ENCODE measurements around the gene BCAR1. TPM values are rescaled to one million over a fixed set of nuclear protein-coding genes. Genes with fewer than 3 reads are reported as not detected.

BCAR1 gene
- total RNA-seq, 4 donors from 2014 or later = 14.1 to 34.1 (median 16.1) TPM

GRCh38 chr16:75262800-75263127 is 11.3 kb upstream of the BCAR1 start:
- TF ChIP-seq, protein P1, sequence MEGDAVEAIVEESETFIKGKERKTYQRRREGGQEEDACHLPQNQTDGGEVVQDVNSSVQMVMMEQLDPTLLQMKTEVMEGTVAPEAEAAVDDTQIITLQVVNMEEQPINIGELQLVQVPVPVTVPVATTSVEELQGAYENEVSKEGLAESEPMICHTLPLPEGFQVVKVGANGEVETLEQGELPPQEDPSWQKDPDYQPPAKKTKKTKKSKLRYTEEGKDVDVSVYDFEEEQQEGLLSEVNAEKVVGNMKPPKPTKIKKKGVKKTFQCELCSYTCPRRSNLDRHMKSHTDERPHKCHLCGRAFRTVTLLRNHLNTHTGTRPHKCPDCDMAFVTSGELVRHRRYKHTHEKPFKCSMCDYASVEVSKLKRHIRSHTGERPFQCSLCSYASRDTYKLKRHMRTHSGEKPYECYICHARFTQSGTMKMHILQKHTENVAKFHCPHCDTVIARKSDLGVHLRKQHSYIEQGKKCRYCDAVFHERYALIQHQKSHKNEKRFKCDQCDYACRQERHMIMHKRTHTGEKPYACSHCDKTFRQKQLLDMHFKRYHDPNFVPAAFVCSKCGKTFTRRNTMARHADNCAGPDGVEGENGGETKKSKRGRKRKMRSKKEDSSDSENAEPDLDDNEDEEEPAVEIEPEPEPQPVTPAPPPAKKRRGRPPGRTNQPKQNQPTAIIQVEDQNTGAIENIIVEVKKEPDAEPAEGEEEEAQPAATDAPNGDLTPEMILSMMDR (IDR thresholded peaks at IDR 0.05; ENCODE audit: low read depth) = no peak

- TF ChIP-seq, protein P1 (IDR thresholded peaks at IDR 0.05; ENCODE audit: low read depth) = no peak
Observed at GRCh38 chr16:75262104-75262799, 10.8 kb upstream of the BCAR1 start.

DNA sequence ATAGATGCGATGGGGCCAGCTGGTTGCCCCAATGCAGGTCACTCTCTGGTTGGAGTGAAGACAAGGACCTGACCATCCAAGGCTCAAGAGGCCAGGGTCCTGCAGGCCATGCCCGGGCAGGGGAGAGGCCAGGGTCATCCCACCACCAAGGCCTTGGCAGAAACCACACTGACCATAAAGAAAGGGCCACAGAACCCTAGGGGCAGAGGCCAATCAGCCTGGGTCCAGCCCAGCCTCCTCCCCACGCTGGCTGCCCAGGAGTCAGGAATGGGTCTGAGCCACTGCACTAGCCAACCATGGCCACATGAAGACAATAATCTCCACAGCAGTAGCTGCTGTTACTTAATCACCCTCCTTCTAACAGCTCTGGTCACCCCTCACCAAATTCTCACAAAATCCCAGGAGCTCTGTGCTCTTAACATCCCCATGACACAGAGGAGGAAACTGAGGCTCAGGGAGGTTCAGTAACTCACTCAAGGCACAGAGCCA is 10.2 kb upstream of the BCAR1 start:
- TF ChIP-seq, protein P1 (IDR thresholded peaks at IDR 0.05; ENCODE audit: low read depth) = no peak

GRCh38 chr16:75260851-75261589 is 9.6 kb upstream of the BCAR1 start:
- TF ChIP-seq, protein P1 (IDR thresholded peaks at IDR 0.05; ENCODE audit: low read depth) = no peak

- TF ChIP-seq, protein P1 (IDR thresholded peaks at IDR 0.05; ENCODE audit: low read depth) = no peak
Observed at GRCh38 chr16:75258807-75259141, 7.3 kb upstream of the BCAR1 start.

DNA sequence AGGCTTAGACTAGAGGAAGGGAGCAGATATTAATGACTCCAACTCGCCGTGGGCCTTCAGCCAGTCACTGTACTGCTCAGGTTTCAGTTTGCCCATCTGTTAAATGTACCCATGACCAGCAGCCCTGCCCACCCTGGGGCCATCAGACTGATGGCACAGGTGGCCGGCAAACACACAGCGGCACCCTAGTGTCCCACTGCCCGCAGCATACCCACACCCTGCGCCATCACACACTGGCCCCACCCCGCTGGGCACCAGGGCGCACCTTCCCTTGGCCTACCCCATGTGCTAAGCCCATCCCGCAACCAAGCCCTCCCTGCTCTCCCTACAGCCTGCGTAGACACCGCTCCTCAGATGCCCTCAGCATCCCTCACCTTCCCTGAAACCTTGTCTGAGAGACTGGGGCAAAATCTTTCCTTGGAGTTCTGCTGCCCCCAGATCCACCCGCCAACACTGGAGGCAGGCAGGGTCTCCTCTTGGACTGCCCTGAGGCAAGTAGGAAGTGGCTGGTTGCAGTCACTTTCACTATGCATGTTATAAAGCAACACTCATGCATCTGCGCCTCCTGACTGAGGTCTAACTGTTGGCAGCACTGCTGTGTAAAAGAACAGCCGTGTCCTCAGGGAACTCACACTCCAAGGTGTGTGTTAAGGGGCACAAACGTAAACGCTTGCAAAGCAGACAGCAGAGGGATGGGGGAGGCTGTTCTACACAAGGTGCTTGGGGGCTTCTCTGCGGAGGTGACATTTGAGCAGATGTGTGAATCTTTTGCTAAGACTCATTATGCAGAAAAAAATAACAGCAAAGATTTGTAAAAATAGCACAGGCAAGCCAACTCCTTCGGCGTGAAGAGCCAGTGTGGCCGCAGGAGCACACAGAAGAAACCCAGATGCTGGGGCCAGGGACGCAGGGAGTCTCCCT is 6.7 kb upstream of the BCAR1 start:
- TF ChIP-seq, protein P1 (IDR thresholded peaks at IDR 0.05; ENCODE audit: low read depth) = no peak
